DMS 273 (cell line): ENCODE results near the gene IPCEF1.
"Not testable (repeated sequence)": the region's sequence is repeated elsewhere in the genome, so short reads cannot be mapped to it uniquely, and the experiment has no call there.

Source experiments
- DNase-seq: peaks from one replicate; lab custom pipeline; 2025; ENCODE audit not compliant: unreplicated experiment; lab: John Stamatoyannopoulos, UW

The IPCEF1 gene

GRCh38 chr6:154228521-154228905, 128.1 kb downstream of the IPCEF1 start:
- DNase-seq: no peak

- DNase-seq: no peak
These were observed 128.6 kb downstream of the IPCEF1 start for GRCh38 chr6:154227862-154228520.

- no peak for DNase-seq
These were observed 130.1 kb downstream of the IPCEF1 start for GRCh38 chr6:154226461-154226860.

GRCh38 chr6:154223296-154223695, 133.3 kb downstream of the IPCEF1 start:
- no peak for DNase-seq

- DNase-seq: no peak
These were observed 133.9 kb downstream of the IPCEF1 start for GRCh38 chr6:154222716-154223115.

GRCh38 chr6:154219250-154219649, 137.4 kb downstream of the IPCEF1 start:
- DNase-seq: no peak

GRCh38 chr6:154218787-154219186, 137.8 kb downstream of the IPCEF1 start:
- DNase-seq: no peak

- DNase-seq: no peak
These were observed 138.3 kb downstream of the IPCEF1 start for GRCh38 chr6:154218301-154218700.

GRCh38 chr6:154213782-154214181, 142.8 kb downstream of the IPCEF1 start:
- no peak for DNase-seq

GRCh38 chr6:154210678-154211077, 145.9 kb downstream of the IPCEF1 start:
- DNase-seq: no peak

- DNase-seq: no peak
These were observed 147.0 kb downstream of the IPCEF1 start for GRCh38 chr6:154209555-154209954.

GRCh38 chr6:154206996-154207395, 149.6 kb downstream of the IPCEF1 start:
- no peak for DNase-seq

- DNase-seq: no peak
These were observed 150.5 kb downstream of the IPCEF1 start for GRCh38 chr6:154206141-154206540.

- DNase-seq: no peak
These were observed 153.6 kb downstream of the IPCEF1 start for GRCh38 chr6:154202958-154203357.

GRCh38 chr6:154202339-154202738, 154.3 kb downstream of the IPCEF1 start:
- no peak for DNase-seq

GRCh38 chr6:154201688-154202087, 154.9 kb downstream of the IPCEF1 start:
- not testable (repeated sequence) for DNase-seq

- no peak for DNase-seq
These were observed 159.3 kb downstream of the IPCEF1 start for GRCh38 chr6:154197196-154197860.

GRCh38 chr6:154196333-154196885, 160.2 kb downstream of the IPCEF1 start:
- DNase-seq: no peak

GRCh38 chr6:154187714-154188113, 168.9 kb downstream of the IPCEF1 start:
- DNase-seq: no peak

GRCh38 chr6:154187203-154187602, 169.4 kb downstream of the IPCEF1 start:
- no peak for DNase-seq

- no peak for DNase-seq
These were observed 177.2 kb downstream of the IPCEF1 start for GRCh38 chr6:154179434-154179833.

GRCh38 chr6:154172393-154172792, 184.2 kb downstream of the IPCEF1 start:
- DNase-seq: not testable (repeated sequence)
